NCI-H1930 (cell line): Measurements from ENCODE around the gene ALDH1L2.
A peak's percentile ranks its signal among the peaks of the same experiment; 100 is the strongest.

Experiments
- DNase-seq, 2 experiments: peaks; one replicate each; lab custom pipeline; 2025; lab: John Stamatoyannopoulos, UW

Gene ALDH1L2

DNA sequence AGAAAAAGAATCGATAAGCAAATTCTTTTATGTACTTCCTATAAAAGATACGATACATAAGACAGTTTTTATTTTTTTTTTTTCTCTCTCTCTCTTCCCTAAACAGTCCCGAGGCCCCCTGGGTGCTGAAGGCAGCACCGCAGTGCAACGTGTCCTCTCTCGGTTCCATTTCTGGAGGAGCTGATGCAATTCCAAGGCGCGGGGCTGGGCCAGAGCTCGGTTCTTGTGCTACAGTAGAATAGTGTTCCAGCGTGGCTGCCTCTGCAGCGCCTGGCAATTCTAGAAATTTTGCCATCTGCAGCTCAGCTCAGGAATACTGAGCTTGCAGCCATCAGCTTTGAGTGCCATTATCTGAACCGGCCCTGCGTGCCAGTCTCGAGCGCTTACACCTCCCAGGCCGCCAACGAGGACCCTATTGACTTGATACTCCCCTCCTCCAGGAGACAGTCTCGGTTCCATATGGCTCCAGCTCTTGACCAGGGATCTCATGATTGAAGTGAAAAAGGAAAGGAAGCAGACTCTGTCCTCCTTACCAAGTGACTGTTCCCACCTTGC is 630 bp downstream of the ALDH1L2 start:
- no peak for DNase-seq

DNA sequence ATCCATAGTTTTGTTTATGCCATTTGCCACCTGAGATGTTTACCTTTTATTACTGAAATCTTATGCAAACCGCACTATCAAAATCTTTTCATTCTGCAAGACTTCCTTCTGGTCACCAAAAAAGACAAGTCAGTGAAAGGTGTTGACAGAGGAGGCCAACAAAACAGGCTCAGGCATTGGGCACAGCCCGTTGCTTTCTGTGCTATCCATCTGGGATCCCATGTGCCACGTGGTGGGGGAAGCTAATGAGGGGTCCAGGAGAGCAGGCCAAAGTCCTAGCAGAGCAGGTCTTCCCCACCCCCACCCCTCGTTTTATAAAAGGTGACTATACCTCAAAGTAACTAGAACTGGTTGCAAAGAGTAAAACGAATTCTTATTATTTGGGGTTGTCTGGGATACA is 1.2 kb downstream of the ALDH1L2 start:
- no peak for DNase-seq

DNA sequence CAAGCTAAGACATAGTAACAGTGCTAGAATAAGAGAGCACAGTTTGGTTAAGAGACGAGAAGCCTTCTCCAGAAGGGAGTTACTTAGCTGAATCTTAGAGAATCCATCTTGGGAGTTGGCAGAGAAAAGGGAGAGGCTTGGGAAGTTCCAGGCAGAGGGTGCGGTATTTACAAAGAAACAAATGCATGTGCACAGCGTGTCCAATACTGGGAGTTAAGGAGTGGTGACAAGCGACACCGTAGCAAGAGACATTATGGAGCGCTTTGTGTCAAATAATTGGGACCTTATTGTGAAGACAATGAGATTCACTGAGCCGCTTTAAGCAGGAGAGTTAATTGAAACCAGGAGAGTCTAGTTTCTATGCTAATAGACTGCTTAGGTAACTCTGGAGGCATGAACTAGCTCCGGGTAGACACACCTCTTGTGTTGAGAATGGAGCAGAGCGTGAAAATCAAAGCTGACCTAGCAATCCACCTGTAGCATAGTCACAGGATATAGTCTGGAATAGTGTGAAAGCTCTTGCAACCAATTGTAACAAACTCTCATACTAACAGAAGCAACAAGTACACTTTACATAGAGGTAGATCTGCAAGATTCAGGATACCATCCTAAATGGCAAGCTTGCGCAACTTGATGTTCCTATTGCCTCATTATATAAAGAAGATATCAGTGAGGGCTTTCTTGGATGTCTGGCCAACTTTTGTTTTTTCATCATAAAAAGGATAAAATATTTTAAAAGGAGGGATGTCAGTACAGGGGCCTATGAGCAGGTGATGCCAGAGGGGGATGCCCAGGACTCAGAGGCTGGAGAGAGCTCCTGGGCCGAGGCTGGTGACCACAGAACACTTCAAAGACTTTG is 5.3 kb downstream of the ALDH1L2 start:
- DNase-seq = no peak

DNA sequence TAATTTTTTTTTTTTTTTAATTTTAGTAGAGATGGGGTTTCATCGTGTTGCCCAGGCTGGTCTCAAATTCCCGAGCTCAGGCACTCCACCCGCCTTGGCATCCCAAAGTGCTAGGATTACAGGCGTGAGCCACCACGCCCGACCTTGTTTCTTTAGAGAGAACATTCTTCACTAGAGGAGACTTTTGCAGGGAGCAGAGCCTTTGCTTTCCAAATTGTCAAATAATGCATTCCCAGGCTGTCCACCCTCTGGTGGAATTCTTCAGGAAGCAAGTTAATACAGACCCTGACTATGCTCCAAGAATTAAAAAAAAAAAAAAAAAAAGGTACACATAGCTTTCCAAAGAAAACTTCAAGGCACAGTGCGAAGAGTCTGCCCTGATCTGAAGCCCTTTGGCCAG is 6.8 kb downstream of the ALDH1L2 start:
- no peak for DNase-seq

- DNase-seq = no peak
Observed at GRCh38 chr12:105076913-105077312, 7.3 kb downstream of the ALDH1L2 start.

- DNase-seq = no peak
Observed at GRCh38 chr12:105076098-105076497, 8.2 kb downstream of the ALDH1L2 start.

- no peak for DNase-seq
Observed at GRCh38 chr12:105072888-105073488, 11.3 kb downstream of the ALDH1L2 start.

DNA sequence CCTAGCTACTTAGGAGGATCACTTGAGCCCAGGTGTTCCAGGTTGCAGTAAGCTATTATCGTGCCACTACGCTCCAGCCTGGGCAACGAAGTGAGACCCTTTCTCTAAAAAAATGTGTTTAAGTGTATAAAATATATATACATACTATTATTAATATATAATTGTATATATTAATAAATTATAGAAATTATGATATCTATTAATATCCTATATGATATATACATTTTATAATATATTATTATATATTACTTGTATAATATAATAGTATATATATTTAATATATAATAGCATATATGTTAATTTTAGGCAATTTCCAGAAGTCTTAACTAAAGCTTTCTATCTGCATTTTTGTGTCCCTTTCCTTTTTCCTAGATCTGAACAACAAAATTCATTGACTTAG is 12.3 kb downstream of the ALDH1L2 start:
- DNase-seq = no peak

DNA sequence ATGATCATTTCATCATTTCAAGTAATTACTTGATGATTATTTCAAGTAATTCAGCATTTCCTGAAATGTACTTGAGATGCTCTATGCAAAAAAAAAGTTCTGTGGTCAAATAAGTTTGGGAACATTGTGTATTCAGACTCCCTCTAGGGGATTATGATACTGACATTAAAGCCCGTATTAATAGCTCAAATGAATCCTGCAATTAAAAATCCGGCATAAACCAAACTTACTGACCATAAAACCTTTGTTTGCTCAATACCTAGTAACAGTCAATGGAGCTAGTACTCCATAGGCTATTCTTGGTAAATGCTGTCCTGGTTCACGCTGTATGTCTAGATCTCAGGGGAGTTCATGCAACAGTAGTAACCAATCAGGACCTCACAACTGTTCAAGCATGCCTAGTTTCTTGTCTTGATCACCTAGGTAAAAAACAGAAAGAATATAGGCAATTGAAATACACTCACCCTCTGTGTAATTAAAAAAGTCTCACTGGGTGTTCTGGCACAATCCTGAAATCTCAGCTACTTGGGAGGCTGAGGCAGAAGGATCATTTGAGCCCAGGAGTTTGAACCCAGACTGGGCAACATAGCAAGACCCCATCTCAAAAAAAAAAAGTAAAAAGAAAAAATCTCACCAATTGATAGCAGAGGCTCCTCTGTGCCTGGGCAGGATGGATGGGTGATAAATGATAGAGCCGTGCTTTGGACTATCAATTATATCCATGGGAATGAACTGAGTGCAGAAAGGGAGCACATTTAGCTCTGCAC is 14.1 kb downstream of the ALDH1L2 start:
- DNase-seq = no peak

DNA sequence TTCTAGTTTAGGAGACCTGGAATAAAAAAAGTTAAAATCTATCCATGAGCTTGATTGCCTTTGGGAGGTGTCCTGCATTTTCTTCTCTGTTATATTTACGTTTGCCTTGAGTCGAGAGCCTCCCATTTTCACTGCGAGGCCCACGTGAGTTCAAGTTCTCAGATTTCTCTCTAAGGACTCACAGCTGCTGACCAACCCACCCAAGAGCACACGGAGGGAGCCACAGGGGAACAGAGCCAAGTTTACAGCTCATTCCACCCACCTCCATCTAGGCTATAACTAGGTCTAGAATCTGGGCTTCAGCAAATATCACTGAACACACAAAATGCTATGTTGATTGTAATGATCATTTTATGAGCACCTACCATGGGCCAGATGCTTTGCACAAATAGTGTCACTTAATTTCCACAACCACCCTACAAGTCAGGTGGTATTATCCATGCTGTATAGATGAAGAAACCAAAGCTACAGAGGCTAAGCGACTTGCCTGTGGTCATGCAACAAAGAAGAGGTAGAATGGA is 16.7 kb downstream of the ALDH1L2 start:
- DNase-seq = no peak

- DNase-seq = no peak
Observed at GRCh38 chr12:105064564-105065178, 19.6 kb downstream of the ALDH1L2 start.

- DNase-seq = no peak
Observed at GRCh38 chr12:105060715-105061378, 23.4 kb downstream of the ALDH1L2 start.

DNA sequence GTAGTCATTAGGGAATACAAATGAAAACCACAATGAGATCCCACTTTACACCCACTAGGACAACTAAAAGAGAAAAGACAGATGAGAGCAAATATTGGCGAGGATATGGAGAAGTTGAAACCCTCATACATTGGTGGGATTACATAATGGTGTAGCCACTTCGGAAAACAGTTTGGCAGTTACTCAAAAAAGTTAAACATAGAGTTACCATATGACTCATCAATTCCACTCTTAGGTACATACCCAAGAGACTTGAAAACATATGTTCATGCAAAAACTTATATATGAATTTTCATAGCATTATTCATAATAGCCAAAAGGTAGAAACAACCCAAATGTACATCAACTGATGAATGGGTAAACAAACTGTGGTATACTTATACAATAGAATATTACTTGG is 27.1 kb downstream of the ALDH1L2 start:
- DNase-seq = no peak

- peak; percentile 30 to 62 for DNase-seq
Observed at GRCh38 chr12:105053116-105053572, 31.1 kb downstream of the ALDH1L2 start.

DNA sequence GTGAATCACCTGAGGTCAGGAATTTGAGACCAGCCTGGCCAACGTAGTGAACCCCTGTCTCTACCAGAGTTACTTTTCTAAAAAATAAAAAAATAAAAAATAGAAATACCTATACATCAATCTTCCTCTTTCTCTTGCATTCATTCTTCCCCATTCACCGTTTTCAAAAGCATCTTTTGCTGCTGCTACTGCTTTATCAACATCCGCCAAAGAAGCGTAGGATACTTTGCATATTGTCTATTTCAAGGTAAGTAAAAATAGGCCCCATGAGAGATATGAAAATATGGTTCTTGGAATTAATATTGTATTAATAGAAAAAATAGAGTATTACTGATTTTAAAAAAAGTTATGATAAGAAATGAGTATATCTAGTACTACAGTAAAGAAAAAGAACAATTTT is 32.3 kb downstream of the ALDH1L2 start:
- no peak for DNase-seq

- DNase-seq = no peak
Observed at GRCh38 chr12:105048315-105048714, 35.9 kb downstream of the ALDH1L2 start.

GRCh38 chr12:105047308-105047707 is 37.0 kb downstream of the ALDH1L2 start:
- no peak for DNase-seq

DNA sequence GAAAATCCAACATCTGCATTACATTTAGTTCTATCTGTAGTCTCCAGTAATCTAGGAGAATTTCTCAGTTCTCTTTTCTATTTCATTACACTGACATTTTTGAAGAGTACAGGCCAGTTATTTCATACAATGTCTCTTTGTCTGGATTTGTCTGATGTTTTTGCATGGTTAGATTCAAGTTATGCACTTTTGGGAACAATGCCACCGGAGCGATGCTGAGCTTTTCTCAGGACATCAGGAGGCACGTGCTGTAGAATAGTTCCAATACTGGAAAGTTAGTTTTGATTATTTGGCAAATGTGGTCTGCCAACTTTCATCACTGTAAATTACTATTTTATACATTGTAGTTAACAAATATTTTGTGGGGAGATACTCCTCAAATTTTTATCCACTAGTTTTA is 43.1 kb downstream of the ALDH1L2 start:
- DNase-seq = no peak

GRCh38 chr12:105040476-105040875 is 43.8 kb downstream of the ALDH1L2 start:
- no peak for DNase-seq

- no peak for DNase-seq
Observed at GRCh38 chr12:105036937-105037649, 47.2 kb downstream of the ALDH1L2 start.

DNA sequence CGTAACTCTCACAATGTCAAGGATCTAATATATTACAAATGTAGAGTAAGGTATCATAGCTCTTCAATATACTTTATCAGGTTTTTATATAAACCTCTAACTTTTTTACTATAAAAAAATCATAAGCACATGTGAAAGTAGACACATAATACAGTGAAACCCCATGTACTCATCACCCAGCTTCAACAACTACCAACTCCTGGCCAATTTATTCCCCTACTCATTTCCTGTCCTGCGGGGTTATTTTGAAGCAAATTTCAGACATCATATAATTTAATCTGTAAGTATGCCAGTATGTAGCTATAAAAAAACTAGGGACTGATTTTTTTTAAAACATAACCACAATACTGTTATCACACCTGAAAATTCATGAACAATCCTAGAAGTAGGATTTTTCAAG is 50.4 kb downstream of the ALDH1L2 start:
- no peak for DNase-seq
